B cell (primary cell): ENCODE results near the gene TRIM44.

Source experiments
- EZH2 ChIP-seq: IDR thresholded peaks from 2 replicates; pipeline ENCODE4 v1.6.1; 2012; ENCODE audit warnings: borderline replicate concordance, low read depth, mild to moderate bottlenecking, moderate library complexity, low read length; ENCODE audit not compliant: insufficient read depth, poor library complexity, severe bottlenecking
- TF ChIP-seq, protein P1 (sequence below): fragments of 200-600 bp; IDR thresholded peaks from one replicate; pipeline ENCODE4 v1.8.0; 2022; ENCODE audit warnings: antibody characterized with exemption, mild to moderate bottlenecking

DNA sequence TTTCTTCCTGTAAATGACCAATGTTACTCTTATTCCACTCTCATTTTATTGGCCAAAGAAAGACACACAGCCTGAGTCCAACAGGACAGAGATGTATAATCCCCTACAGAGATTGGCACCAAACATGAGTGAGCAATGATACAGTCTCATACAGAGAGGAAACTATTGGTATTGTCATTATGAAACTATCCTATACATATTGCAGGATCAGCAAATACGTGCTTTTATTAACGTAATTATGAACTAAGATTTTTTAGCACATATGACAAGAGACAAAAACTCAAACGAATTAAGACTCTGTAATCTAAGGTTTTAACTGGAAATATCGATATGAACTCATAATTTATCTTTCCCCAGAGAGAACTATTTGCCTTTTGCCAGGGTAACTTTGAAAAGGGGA lies 182.0 kb downstream of the TRIM44 start:
- TF ChIP-seq, protein P1, sequence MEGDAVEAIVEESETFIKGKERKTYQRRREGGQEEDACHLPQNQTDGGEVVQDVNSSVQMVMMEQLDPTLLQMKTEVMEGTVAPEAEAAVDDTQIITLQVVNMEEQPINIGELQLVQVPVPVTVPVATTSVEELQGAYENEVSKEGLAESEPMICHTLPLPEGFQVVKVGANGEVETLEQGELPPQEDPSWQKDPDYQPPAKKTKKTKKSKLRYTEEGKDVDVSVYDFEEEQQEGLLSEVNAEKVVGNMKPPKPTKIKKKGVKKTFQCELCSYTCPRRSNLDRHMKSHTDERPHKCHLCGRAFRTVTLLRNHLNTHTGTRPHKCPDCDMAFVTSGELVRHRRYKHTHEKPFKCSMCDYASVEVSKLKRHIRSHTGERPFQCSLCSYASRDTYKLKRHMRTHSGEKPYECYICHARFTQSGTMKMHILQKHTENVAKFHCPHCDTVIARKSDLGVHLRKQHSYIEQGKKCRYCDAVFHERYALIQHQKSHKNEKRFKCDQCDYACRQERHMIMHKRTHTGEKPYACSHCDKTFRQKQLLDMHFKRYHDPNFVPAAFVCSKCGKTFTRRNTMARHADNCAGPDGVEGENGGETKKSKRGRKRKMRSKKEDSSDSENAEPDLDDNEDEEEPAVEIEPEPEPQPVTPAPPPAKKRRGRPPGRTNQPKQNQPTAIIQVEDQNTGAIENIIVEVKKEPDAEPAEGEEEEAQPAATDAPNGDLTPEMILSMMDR = no peak
- no peak for TF ChIP-seq EZH2
